Muscle of leg (tissue), 11 donors: ENCODE measurements around the gene CARD18. TPM values are rescaled to one million over a fixed set of nuclear protein-coding genes. Genes with fewer than 3 reads are reported as not detected.

Experiments
- DNase-seq: peaks from one replicate; pipeline ENCODE4 v3.0.0; 2013
- H3K27ac ChIP-seq: one replicate; pipeline ENCODE4 v1.5.1; 2013; ENCODE audit warnings: mild to moderate bottlenecking, low read length, control low read depth
- H3K27me3 ChIP-seq: one replicate; pipeline ENCODE4 v1.6.1; 2013; ENCODE audit warnings: low read length; ENCODE audit not compliant: control insufficient read depth, insufficient read depth
- H3K36me3 ChIP-seq: one replicate; pipeline ENCODE4 v1.6.1; 2013; ENCODE audit warnings: low read length; ENCODE audit not compliant: control insufficient read depth, insufficient read depth
- H3K4me1 ChIP-seq: one replicate; pipeline ENCODE4 v1.6.1; 2013; ENCODE audit warnings: low read length; ENCODE audit not compliant: control insufficient read depth, insufficient read depth
- H3K4me3 ChIP-seq: one replicate; pipeline ENCODE4 v1.5.1; 2013; ENCODE audit warnings: low read length, control low read depth
- H3K9me3 ChIP-seq: replicated peaks from 2 replicates; pipeline ENCODE4 v1.6.1; 2013; ENCODE audit warnings: low read depth, low read length; ENCODE audit not compliant: control insufficient read depth
- WGBS: methylation state at CpG from one replicate; pipeline ENCODE4 v1.1.5; 2013; ENCODE audit warnings: missing lambda C conversion rate; ENCODE audit not compliant: insufficient coverage; 5-methylcytosine and 5-hydroxymethylcytosine counted together
- polyA plus RNA-seq, 8 donors: library from polyadenylated mRNA; unstranded; fragments of 120-200 nt; gene quantifications; one replicate each; pipeline versions ENCODE4 v1.2.1 to v1.2.3, GENCODE V29; 2013; ENCODE audit warnings: inconsistent platforms in 1 of 8, low replicate concordance in 1 of 8; ENCODE audit not compliant: insufficient read length in 8 of 8, insufficient read depth in 1 of 8
- total RNA-seq: library from RNA; stranded (reverse); fragments of 120-200 nt; gene quantifications from one replicate; pipeline ENCODE4 v1.2.4, GENCODE V29; 2013

CARD18 gene
- total and polyA plus RNA-seq, 9 donors: 0.13 to 0.43 TPM; not detected in 7

DNA sequence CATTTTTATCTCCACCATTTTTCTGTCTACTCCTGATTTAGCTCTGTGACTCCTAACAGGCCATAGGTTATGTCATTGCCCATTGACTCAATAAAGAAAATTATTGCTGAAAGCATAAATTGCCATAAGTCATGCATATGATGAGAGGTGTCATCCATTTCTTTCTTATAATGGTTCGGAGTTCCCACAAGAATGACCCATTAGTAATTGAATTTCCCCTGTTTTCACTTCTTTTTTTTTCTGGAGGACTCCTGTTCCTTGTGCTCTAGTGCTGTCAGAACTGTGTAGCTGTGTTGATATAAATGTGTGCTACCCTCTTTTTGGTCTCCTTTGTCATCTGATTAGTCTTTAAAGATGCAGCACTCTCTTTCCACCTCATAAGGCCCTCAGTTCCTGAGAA is 22.9 kb upstream of the CARD18 start:
- WGBS: no CpG with 5 or more reads among the region's 1 CpG
- DNase-seq: no peak
- H3K27me3 ChIP-seq: no peaks in the 10 kb centered on the region

DNA sequence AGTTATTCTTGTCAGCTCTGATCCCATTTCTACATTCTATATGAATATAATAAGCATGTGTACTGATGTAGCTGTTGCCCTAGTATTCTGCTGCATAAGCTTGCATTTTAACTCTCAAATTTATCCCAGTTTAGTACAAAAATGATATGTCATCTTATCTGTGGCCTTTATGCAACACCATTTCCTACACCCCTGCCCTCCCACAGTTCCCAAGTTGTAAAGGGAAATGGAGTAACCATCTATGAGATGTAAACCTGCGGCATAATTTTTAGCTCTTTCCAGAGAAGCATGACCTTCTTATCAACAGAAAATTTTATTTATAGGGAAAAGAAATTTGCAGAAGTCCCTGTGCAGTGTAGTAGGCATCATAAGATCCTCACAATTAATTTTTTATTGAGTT is 18.9 kb upstream of the CARD18 start:
- Histone ChIP-seq H3K27me3 (no peaks in the 10 kb centered on the region), H3K9me3 (no peaks in the 10 kb centered on the region), H3K4me1 (no peaks in the 10 kb centered on the region), H3K36me3 (no peaks in the 10 kb centered on the region), H3K27ac (no peak overlapping the region), H3K4me3 (no peak overlapping the region)
- no peak for DNase-seq
- no CpG with 5 or more reads among the region's 1 CpG for WGBS

More for the DNA sequence above, 22.9 kb upstream of the CARD18 start:
- no peaks in the 10 kb centered on the region for H3K9me3 ChIP-seq
- H3K4me3 ChIP-seq: no peak overlapping the region
- no peaks in the 10 kb centered on the region for H3K36me3 ChIP-seq
- H3K4me1 ChIP-seq: no peaks in the 10 kb centered on the region
- no peak overlapping the region for H3K27ac ChIP-seq

DNA sequence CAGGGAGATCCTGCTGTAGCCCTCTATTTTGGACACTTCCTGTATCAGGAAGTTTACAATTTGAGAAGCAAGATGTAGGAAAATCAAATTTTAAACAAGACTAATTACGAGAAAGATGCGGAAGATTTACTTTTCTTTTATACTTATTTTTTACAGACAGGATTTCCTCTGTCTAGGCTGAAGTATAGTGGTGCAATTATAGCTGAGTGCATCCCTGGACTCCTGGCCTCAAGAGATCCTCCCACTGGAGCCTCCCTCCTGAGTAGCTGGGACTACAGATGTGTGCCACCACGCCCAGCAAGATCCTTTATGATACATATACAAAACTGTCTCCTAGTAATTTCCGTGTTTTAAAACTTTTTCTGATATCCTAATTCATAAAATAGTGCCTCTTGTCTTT is 17.2 kb upstream of the CARD18 start:
- H3K4me1 ChIP-seq: no peaks in the 10 kb centered on the region
- H3K27ac ChIP-seq: no peak overlapping the region
- H3K9me3 ChIP-seq: no peaks in the 10 kb centered on the region
- H3K27me3 ChIP-seq: no peaks in the 10 kb centered on the region
- H3K4me3 ChIP-seq: no peak overlapping the region
- no CpG with 5 or more reads among the region's 4 CpGs for WGBS
- no peaks in the 10 kb centered on the region for H3K36me3 ChIP-seq
- DNase-seq: no peak

DNA sequence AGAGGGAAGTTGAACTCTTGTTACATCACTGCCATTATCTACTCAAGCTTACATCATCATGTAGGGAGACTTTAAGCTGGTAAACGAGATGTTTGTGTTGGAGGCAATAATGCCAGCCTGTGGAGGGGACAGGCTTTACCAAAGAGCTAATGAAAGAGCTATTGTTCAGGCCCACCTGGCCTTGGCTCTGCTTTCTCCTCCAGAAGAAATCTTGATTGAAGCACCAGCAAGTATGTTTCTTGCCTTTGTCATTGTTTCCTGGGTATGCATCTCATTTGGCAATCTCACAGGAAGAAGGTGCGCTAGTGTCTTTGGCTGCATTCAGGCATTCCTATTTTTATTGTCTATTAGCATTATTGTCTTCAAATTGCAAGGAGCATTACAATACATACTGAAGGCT is 16.7 kb upstream of the CARD18 start:
- Histone ChIP-seq H3K36me3 (no peaks in the 10 kb centered on the region), H3K27me3 (no peaks in the 10 kb centered on the region), H3K9me3 (no peaks in the 10 kb centered on the region), H3K4me1 (no peaks in the 10 kb centered on the region), H3K27ac (no peak overlapping the region), H3K4me3 (no peak overlapping the region)
- DNase-seq: peak; percentile 12
- WGBS: no CpG with 5 or more reads among the region's 2 CpGs

DNA sequence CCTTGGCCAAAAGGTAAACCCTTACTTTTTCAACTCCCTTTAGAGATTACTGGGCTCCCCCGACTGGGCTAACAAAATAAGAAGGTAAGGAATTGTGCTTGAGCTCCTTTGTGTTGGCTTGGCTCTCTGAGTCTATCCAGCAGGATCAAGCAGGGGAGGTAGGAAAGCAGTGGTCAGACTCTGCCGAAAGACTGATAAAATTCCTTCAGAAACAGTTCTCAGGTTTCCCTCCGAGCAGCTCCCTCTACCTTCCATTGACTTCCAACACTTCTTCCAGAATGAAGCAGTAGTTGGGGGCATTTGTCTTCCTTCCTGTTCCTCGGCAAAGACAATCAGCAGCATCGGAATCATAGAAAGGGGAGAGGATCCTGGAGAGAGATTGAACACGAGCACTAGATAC is 16.1 kb upstream of the CARD18 start:
- no peaks in the 10 kb centered on the region for H3K9me3 ChIP-seq
- WGBS: 67% methylated on average over 1 of the region's 6 CpGs
- peak overlapping the region; percentile 21 for H3K27ac ChIP-seq
- H3K4me3 ChIP-seq: no peak overlapping the region
- H3K4me1 ChIP-seq: no peaks in the 10 kb centered on the region
- no peaks in the 10 kb centered on the region for H3K27me3 ChIP-seq
- DNase-seq: no peak
- H3K36me3 ChIP-seq: no peaks in the 10 kb centered on the region

DNA sequence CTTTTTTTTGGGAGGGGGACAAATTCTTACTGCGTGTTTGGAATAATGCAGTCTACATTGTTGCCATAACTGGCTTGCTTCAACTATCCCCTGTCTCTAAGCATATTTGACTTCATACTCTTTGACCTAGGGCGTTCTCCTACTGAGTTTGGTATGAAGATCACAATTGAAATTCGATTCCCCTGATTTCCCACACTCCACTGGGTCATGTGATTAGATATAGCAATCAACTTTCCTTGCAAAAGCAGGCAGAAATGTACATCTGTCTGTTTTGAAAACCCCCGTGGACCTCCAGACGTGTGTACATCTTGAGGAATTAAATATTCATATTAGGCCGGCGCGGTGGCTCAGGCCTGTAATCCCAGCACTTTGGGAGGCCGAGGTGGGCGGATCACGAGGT is 13.8 kb upstream of the CARD18 start:
- no peak for DNase-seq
- H3K27ac ChIP-seq: no peak overlapping the region
- no peaks in the 10 kb centered on the region for H3K9me3 ChIP-seq
- WGBS: 96% methylated on average over 5 of the region's 11 CpGs
- H3K4me1 ChIP-seq: no peaks in the 10 kb centered on the region
- H3K4me3 ChIP-seq: no peak overlapping the region
- H3K27me3 ChIP-seq: no peaks in the 10 kb centered on the region
- H3K36me3 ChIP-seq: no peaks in the 10 kb centered on the region

DNA sequence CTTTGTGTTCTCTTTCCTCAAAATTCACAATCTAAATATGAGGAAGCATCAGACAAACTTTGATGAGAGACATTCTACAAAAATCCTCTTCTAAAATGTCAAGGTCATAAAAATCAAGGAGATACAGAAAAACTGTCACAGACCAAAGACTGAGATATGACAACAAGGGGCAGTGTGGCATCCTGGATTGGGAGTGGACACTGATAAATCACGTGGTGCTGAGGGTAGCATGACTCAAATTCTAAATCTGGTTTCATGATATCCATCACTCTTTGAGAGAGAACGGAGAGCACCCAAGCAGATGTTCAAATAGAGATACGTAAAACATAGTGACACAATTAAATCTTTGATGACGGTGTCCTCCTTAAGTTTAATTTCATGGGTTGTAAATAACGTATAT is 13.0 kb upstream of the CARD18 start:
- Histone ChIP-seq H3K4me3 (no peak overlapping the region), H3K36me3 (no peaks in the 10 kb centered on the region), H3K4me1 (no peaks in the 10 kb centered on the region), H3K27ac (no peak overlapping the region), H3K9me3 (no peaks in the 10 kb centered on the region), H3K27me3 (no peaks in the 10 kb centered on the region)
- WGBS: 86% methylated on average over 1 of the region's 5 CpGs
- DNase-seq: no peak

DNA sequence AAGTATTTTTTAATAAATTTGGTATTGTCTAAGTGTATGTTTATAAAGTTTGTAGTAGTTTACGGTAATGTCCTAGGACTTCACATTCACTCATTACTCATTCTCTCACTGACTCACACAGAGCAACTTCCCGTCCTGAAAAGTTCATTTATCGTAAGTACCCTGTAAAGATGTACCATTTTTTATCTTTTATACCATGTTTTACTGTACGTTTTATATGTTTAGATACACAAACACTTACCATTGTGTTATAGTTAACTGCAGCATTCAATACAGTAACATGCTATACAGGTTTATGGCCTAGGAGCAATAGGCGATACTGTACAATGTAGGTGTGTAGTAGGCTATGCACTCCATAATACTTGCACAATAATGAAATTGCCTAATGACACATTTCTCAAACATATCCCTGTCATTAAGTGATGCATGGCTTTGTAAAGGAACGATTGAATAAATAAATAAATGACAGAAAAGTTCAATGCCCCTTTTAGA is 12.5 kb upstream of the CARD18 start:
- H3K9me3 ChIP-seq: no peaks in the 10 kb centered on the region
- H3K27me3 ChIP-seq: no peaks in the 10 kb centered on the region
- H3K4me3 ChIP-seq: no peak overlapping the region
- no peaks in the 10 kb centered on the region for H3K36me3 ChIP-seq
- no CpG with 5 or more reads among the region's 6 CpGs for WGBS
- no peak for DNase-seq
- H3K27ac ChIP-seq: no peak overlapping the region
- H3K4me1 ChIP-seq: no peaks in the 10 kb centered on the region

DNA sequence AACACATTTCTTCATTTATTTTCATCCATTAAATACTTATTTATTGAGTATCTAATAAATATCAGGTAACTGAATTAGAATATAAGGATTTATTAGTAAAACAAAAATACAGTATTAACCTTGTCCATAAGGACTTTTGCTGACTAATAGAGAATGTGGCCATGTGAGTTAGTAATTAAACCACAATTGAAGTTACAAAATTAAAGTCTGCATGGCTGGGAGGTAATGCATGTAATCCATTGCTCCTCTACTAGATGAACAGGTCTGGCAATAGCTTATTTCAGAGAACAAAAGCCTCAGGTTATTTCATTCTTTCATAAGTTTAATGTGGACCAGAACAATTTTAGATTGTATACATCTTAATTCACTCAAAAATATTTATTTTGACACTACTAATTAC is 9.9 kb upstream of the CARD18 start:
- no peaks in the 10 kb centered on the region for H3K27me3 ChIP-seq
- no peak overlapping the region for H3K27ac ChIP-seq
- no peak for DNase-seq
- H3K9me3 ChIP-seq: no peaks in the 10 kb centered on the region
- H3K4me1 ChIP-seq: no peaks in the 10 kb centered on the region
- H3K36me3 ChIP-seq: no peaks in the 10 kb centered on the region
- H3K4me3 ChIP-seq: no peak overlapping the region

DNA sequence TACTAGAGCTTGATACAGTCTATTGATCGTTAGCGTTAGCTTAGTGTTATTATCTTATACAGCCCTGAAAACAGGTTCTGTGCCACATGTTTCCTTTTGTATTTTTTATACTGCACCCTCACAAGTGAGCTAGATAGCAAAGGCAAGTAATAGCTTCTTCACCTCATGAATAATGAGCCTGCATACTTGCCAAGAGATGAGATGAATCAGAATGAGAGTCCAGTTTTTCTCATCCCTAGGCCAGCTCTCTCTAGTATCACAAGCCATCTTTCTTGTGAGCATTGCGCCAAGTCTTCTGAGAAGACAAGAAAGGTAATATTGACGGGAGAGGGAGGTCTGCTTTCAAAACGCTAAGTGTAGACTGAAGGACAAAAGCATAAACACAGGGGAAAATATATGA is 8.7 kb upstream of the CARD18 start:
- DNase-seq: no peak
- H3K4me1 ChIP-seq: no peaks in the 10 kb centered on the region
- WGBS: 100% methylated on average over 1 of the region's 5 CpGs

DNA sequence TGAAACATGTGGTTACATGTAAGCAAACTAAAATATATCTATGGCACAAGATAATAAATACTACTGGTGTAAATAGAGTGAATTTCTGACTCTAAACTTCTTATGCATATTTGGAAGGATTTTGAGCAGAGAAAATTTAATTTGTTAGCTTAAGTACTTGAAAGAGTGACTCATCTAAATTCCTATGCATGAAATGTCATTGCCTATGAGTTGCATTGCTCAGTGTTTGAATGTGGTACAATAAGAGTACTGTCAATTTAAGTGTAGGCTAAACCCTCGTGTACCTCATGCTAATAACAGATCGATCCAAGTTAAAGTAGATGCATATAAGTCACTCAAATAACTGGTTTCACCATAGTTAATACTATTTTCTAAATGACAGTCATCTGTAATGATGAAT is 5.3 kb upstream of the CARD18 start:
- no CpG with 5 or more reads among the region's 2 CpGs for WGBS
- no peaks in the 10 kb centered on the region for H3K36me3 ChIP-seq
- no peaks in the 10 kb centered on the region for H3K9me3 ChIP-seq
- H3K27ac ChIP-seq: no peak overlapping the region
- H3K27me3 ChIP-seq: no peaks in the 10 kb centered on the region
- no peak for DNase-seq
- H3K4me1 ChIP-seq: no peaks in the 10 kb centered on the region
- no peak overlapping the region for H3K4me3 ChIP-seq

More for the DNA sequence above, 8.7 kb upstream of the CARD18 start:
- Histone ChIP-seq H3K4me3 (no peak overlapping the region), H3K27ac (no peak overlapping the region), H3K27me3 (no peaks in the 10 kb centered on the region), H3K9me3 (no peaks in the 10 kb centered on the region), H3K36me3 (no peaks in the 10 kb centered on the region)
